ENCODE measurements around the gene SMIM29. TPM values are rescaled to one million over a fixed set of nuclear protein-coding genes. Genes with fewer than 3 reads are reported as not detected.
A peak's percentile ranks its signal among the peaks of the same experiment; 100 is the strongest.

The SMIM29 gene
- total and polyA plus RNA-seq, 10 of the 15 experiments (the other 5 are each of a cell fraction or from before 2014, with no cell fraction given), result 7.1 to 30.0 (median 16.2) TPM

DNA sequence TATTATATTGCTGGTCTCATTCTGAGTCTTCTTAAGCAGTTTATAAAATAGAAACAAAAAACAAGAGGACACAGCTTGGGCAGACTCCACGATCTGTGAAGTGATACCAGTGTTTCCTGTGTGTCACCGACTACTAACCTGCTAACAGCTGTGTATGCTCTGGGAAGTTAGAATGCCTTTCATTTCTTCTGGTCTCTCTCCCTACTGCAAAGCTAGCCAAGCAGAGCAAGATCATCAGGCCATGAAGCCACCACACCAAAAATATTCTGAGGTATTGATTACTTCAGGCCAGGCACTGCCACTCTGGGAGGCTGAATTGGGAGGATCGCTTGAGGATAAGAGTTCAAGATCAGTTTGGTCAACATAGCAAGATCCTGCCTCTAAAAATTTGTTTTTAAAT is 46.9 kb upstream of the SMIM29 start (continued):
- no peak for TF ChIP-seq ESRRA (IDR thresholded peaks at IDR 0.05; ENCODE audit: low read length)
- TF ChIP-seq MTA2 (IDR thresholded peaks at IDR 0.05; ENCODE audit: low read depth), result peak; percentile 25; the same call in 1 of the 2 replicates
- TF ChIP-seq MEF2B (IDR thresholded peaks at IDR 0.05; ENCODE audit: partially characterized antibody, poor library complexity, severe bottlenecking), result peak; percentile 7
- no peak for TF ChIP-seq SMAD5 (IDR thresholded peaks at IDR 0.05; ENCODE audit: low read depth)
- TF ChIP-seq TCF12 (IDR thresholded peaks at IDR 0.05; ENCODE audit: low read depth, low read length), result peak; percentile 85
- TF ChIP-seq MTA3 (IDR thresholded peaks at IDR 0.05; ENCODE audit: borderline replicate concordance, low read length), result peak; percentile 81; the same call in 1 of the 2 replicates
- TF ChIP-seq, protein P1, sequence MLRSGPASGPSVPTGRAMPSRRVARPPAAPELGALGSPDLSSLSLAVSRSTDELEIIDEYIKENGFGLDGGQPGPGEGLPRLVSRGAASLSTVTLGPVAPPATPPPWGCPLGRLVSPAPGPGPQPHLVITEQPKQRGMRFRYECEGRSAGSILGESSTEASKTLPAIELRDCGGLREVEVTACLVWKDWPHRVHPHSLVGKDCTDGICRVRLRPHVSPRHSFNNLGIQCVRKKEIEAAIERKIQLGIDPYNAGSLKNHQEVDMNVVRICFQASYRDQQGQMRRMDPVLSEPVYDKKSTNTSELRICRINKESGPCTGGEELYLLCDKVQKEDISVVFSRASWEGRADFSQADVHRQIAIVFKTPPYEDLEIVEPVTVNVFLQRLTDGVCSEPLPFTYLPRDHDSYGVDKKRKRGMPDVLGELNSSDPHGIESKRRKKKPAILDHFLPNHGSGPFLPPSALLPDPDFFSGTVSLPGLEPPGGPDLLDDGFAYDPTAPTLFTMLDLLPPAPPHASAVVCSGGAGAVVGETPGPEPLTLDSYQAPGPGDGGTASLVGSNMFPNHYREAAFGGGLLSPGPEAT (IDR thresholded peaks at IDR 0.05; ENCODE audit: low read depth), result 0 out of 2 replicates have a peak, but pooled peaks have one; percentile 48
- TF ChIP-seq, protein P2, sequence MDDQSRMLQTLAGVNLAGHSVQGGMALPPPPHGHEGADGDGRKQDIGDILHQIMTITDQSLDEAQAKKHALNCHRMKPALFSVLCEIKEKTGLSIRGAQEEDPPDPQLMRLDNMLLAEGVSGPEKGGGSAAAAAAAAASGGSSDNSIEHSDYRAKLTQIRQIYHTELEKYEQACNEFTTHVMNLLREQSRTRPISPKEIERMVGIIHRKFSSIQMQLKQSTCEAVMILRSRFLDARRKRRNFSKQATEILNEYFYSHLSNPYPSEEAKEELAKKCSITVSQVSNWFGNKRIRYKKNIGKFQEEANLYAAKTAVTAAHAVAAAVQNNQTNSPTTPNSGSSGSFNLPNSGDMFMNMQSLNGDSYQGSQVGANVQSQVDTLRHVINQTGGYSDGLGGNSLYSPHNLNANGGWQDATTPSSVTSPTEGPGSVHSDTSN (IDR thresholded peaks at IDR 0.05; ENCODE audit: insufficient replicate concordance, low read depth, low read length), result peak; percentile 46
- TF ChIP-seq EZH2 (IDR thresholded peaks at IDR 0.05; ENCODE audit: borderline replicate concordance, control insufficient read depth, low read depth, low read length), result no peak
- TF ChIP-seq, protein P3, sequence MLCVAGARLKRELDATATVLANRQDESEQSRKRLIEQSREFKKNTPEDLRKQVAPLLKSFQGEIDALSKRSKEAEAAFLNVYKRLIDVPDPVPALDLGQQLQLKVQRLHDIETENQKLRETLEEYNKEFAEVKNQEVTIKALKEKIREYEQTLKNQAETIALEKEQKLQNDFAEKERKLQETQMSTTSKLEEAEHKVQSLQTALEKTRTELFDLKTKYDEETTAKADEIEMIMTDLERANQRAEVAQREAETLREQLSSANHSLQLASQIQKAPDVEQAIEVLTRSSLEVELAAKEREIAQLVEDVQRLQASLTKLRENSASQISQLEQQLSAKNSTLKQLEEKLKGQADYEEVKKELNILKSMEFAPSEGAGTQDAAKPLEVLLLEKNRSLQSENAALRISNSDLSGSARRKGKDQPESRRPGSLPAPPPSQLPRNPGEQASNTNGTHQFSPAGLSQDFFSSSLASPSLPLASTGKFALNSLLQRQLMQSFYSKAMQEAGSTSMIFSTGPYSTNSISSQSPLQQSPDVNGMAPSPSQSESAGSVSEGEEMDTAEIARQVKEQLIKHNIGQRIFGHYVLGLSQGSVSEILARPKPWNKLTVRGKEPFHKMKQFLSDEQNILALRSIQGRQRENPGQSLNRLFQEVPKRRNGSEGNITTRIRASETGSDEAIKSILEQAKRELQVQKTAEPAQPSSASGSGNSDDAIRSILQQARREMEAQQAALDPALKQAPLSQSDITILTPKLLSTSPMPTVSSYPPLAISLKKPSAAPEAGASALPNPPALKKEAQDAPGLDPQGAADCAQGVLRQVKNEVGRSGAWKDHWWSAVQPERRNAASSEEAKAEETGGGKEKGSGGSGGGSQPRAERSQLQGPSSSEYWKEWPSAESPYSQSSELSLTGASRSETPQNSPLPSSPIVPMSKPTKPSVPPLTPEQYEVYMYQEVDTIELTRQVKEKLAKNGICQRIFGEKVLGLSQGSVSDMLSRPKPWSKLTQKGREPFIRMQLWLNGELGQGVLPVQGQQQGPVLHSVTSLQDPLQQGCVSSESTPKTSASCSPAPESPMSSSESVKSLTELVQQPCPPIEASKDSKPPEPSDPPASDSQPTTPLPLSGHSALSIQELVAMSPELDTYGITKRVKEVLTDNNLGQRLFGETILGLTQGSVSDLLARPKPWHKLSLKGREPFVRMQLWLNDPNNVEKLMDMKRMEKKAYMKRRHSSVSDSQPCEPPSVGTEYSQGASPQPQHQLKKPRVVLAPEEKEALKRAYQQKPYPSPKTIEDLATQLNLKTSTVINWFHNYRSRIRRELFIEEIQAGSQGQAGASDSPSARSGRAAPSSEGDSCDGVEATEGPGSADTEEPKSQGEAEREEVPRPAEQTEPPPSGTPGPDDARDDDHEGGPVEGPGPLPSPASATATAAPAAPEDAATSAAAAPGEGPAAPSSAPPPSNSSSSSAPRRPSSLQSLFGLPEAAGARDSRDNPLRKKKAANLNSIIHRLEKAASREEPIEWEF (IDR thresholded peaks at IDR 0.05; ENCODE audit: insufficient replicate concordance, low read depth, low read length), result peak; percentile 84
- no peak for TF ChIP-seq PAX8 (IDR thresholded peaks at IDR 0.05)
- no peak for TF ChIP-seq SIX5 (IDR thresholded peaks at IDR 0.05; ENCODE audit: low read depth, low read length, severe bottlenecking)
- no peak for TF ChIP-seq FOS (IDR thresholded peaks at IDR 0.05; ENCODE audit: borderline replicate concordance, extremely low read depth, insufficient read length)
- TF ChIP-seq POU2F2 (IDR thresholded peaks at IDR 0.05; ENCODE audit: borderline replicate concordance, low read depth, low read length), result 0 out of 3 replicates have a peak, but pooled peaks have one; percentile 27
- TF ChIP-seq RAD21 (IDR thresholded peaks at IDR 0.05; ENCODE audit: insufficient read depth, low read depth, low read length), result no peak
- no peak; the same call in 1 of the 2 replicates for TF ChIP-seq CREM (IDR thresholded peaks at IDR 0.05; ENCODE audit: low read depth)
- TF ChIP-seq, protein P4, sequence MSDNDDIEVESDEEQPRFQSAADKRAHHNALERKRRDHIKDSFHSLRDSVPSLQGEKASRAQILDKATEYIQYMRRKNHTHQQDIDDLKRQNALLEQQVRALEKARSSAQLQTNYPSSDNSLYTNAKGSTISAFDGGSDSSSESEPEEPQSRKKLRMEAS (IDR thresholded peaks at IDR 0.05; ENCODE audit: low read depth, low read length), result no peak
- peak in 1 of 2 experiments; percentile 66; a peak in 1 of 4 replicates for TF ChIP-seq ETV6 (conservative IDR thresholded peaks at IDR 0.05 in 1 of 2, IDR thresholded peaks at IDR 0.05 in 1 of 2; ENCODE audit: borderline replicate concordance in 1 of 2, low read depth in 1 of 2)
- peak; percentile 88 for TF ChIP-seq PAX5 (IDR thresholded peaks at IDR 0.05; ENCODE audit: borderline replicate concordance, low read depth, low read length)
- no peak for TF ChIP-seq KLF5 (IDR thresholded peaks at IDR 0.05; ENCODE audit: partially characterized antibody)
